Aorta (tissue), 5 donors: ENCODE results near the gene MMP25. TPM values are rescaled to one million over a fixed set of nuclear protein-coding genes. Genes with fewer than 3 reads are reported as not detected.

Experiments
- ATAC-seq: fragments of 200-7000 bp; cut with Tn5 transposase; one replicate; pipeline ENCODE4 v1.9.1; 2022; ENCODE audit warnings: moderate library complexity; ENCODE audit not compliant: low FRiP score
- DNase-seq, 2 donors: peaks; one replicate each; pipeline ENCODE4 v3.0.0-alpha.2; 2020
- H3K27ac ChIP-seq, 2 donors: one replicate each; pipeline ENCODE4 v1.5.1; 2013; ENCODE audit warnings: low read length in 2 of 2, mild to moderate bottlenecking in 2 of 2, moderate library complexity in 2 of 2, control low read depth in 1 of 2, inconsistent platforms in 1 of 2, low read depth in 1 of 2
- H3K27me3 ChIP-seq, 2 donors: one replicate each; pipeline ENCODE4 v1.6.1; 2013; ENCODE audit warnings: control low read depth in 1 of 2, low read length in 1 of 2, mild to moderate bottlenecking in 1 of 2, moderate library complexity in 1 of 2; ENCODE audit not compliant: insufficient read depth in 2 of 2, control insufficient read depth in 1 of 2
- H3K36me3 ChIP-seq, 2 donors: one replicate each; pipeline ENCODE4 v1.6.1; 2013; ENCODE audit warnings: control low read depth in 1 of 2, low read length in 1 of 2, mild to moderate bottlenecking in 1 of 2; ENCODE audit not compliant: insufficient read depth in 2 of 2, control insufficient read depth in 1 of 2
- H3K4me1 ChIP-seq, 2 donors: one replicate each; pipeline ENCODE4 v1.6.1; 2013; ENCODE audit warnings: low read length in 2 of 2, control low read depth in 1 of 2, mild to moderate bottlenecking in 1 of 2, moderate library complexity in 1 of 2; ENCODE audit not compliant: insufficient read depth in 2 of 2, control insufficient read depth in 1 of 2
- H3K4me3 ChIP-seq, 2 donors: one replicate each; pipeline ENCODE4 v1.5.1; 2013; ENCODE audit warnings: low read length in 2 of 2, control low read depth in 1 of 2, mild to moderate bottlenecking in 1 of 2
- H3K9me3 ChIP-seq: one replicate; pipeline ENCODE4 v1.6.1; 2013; ENCODE audit warnings: mild to moderate bottlenecking, low read length; ENCODE audit not compliant: control insufficient read depth
- WGBS, 2 donors: extraction: QIAGEN DNeasy Blood & Tissue Kit; methylation state at CpG; one replicate each; pipeline ENCODE4 v1.1.7; 2013; 5-methylcytosine and 5-hydroxymethylcytosine counted together
- intact Hi-C, 2 donors: fragments of 100-400 bp; cut with DNase I; formaldehyde crosslinking; loops; one replicate each; pipeline versions ENCODE4 v1.14.2 to v1.15.0; 2022
- polyA plus RNA-seq, 2 donors: library from polyadenylated mRNA; stranded (reverse); fragments of 200-250 nt; gene quantifications; one replicate each; pipeline ENCODE4 v1.2.3, GENCODE V29; 2013
- total RNA-seq, 2 donors: library from RNA; stranded (reverse); fragmentation: NEBNext Ultra II Directional; extraction: Animal tissue kit (Norgen Biotek cat#: 25700); gene quantifications; one replicate each; pipeline ENCODE4 v1.2.1, GENCODE V29; 2021
- donor health status: healthy with polysubstance abuse.
- donor health status: Bipolar disorder and iron deficiency.
- donor health status: DM: no; HTN: no; CAD: no.
- donor health status: DM: no; HTN: no; CAD: no.
- donor health status: DM: yes; HTN: yes; CAD: no.

The MMP25 gene
- total and polyA plus RNA-seq, 4 donors, result 0.36 to 11.4 (median 2.0) TPM

- no peaks in the 10 kb centered on the region for H3K27me3 ChIP-seq
- H3K4me1 ChIP-seq, result no peaks in the 10 kb centered on the region
- no peaks in the 10 kb centered on the region for H3K9me3 ChIP-seq
- no peaks in the 10 kb centered on the region for H3K36me3 ChIP-seq
- intact Hi-C loops, result loop anchor here (5.0 kb wide), 3 partner anchors 51 to 111 kb away; no protein-coding TSS in a partner anchor
- H3K27ac ChIP-seq, result no peak overlapping the region
- ATAC-seq (no peak), DNase-seq (no peak)
- no peak overlapping the region for H3K4me3 ChIP-seq
- WGBS, 2 donors, result 83 to 85% methylated on average over 19 of the region's 19 CpGs
These were observed 10.2 kb downstream of the MMP25 start for GRCh38 chr16:3056336-3057180.

- DNase-seq (no peak), ATAC-seq (no peak)
- intact Hi-C loops, result loop anchor here (2.0 to 5.0 kb wide), 4 partner anchors 50 to 110 kb away; no protein-coding TSS in a partner anchor
- WGBS, 2 donors, result 92 to 94% methylated on average over 22 of the region's 22 CpGs
- Histone ChIP-seq H3K27me3 (no peaks in the 10 kb centered on the region), H3K36me3 (no peaks in the 10 kb centered on the region), H3K27ac (no peak overlapping the region), H3K4me3 (no peak overlapping the region), H3K4me1 (no peaks in the 10 kb centered on the region), H3K9me3 (no peaks in the 10 kb centered on the region)
These were observed 11.1 kb downstream of the MMP25 start for GRCh38 chr16:3057181-3058138.

GRCh38 chr16:3058139-3059030 is 12.0 kb downstream of the MMP25 start:
- intact Hi-C loops, result loop anchor here (1.0 to 5.0 kb wide), 5 partner anchors 49 to 109 kb away; no protein-coding TSS in a partner anchor
- 15 to 18% methylated on average over 55 to 77 of the region's 77 CpGs for WGBS, 2 donors
- Histone ChIP-seq H3K4me1 (no peaks in the 10 kb centered on the region), H3K27me3 (no peaks in the 10 kb centered on the region), H3K36me3 (no peaks in the 10 kb centered on the region), H3K27ac (no peak overlapping the region), H3K9me3 (no peaks in the 10 kb centered on the region), H3K4me3 (peak overlapping the region; percentile 43 to 48)
- ATAC-seq (peak; percentile 33), DNase-seq (peak in 1 of 2 donors; percentile 72)

- WGBS, 2 donors, result 1% methylated on average over 47 to 67 of the region's 67 CpGs
These were observed 12.8 kb downstream of the MMP25 start for GRCh38 chr16:3059041-3059722.

GRCh38 chr16:3059723-3060242 is 13.4 kb downstream of the MMP25 start:
- DNase-seq (no peak), ATAC-seq (no peak)
- Histone ChIP-seq H3K9me3 (no peaks in the 10 kb centered on the region), H3K4me1 (no peaks in the 10 kb centered on the region), H3K36me3 (no peaks in the 10 kb centered on the region), H3K27ac (peak overlapping the region in 1 of 2 donors; percentile 3), H3K4me3 (peak overlapping the region in 1 of 2 donors; percentile 48), H3K27me3 (no peaks in the 10 kb centered on the region)
- intact Hi-C loops, result loop anchor here (1.0 to 5.0 kb wide), 5 partner anchors 48 to 108 kb away; no protein-coding TSS in a partner anchor
- WGBS, 2 donors, result 62 to 71% methylated on average over 9 of the region's 9 CpGs

More at GRCh38 chr16:3059041-3059722, 12.8 kb downstream of the MMP25 start:
- H3K27ac ChIP-seq, result peak overlapping the region in 1 of 2 donors; percentile 3
- H3K36me3 ChIP-seq, result no peaks in the 10 kb centered on the region
- intact Hi-C loops, result loop anchor here (1.0 to 5.0 kb wide), 5 partner anchors 48 to 108 kb away; no protein-coding TSS in a partner anchor
- peak overlapping the region; percentile 43 to 48 for H3K4me3 ChIP-seq
- ATAC-seq, result peak; percentile 97
- no peaks in the 10 kb centered on the region for H3K9me3 ChIP-seq
- H3K27me3 ChIP-seq, result no peaks in the 10 kb centered on the region
- H3K4me1 ChIP-seq, result no peaks in the 10 kb centered on the region
- peak; percentile 95 to 96 for DNase-seq

GRCh38 chr16:3060339-3061127 is 14.2 kb downstream of the MMP25 start:
- no peaks in the 10 kb centered on the region for H3K27me3 ChIP-seq
- no peaks in the 10 kb centered on the region for H3K4me1 ChIP-seq
- ATAC-seq (no peak), DNase-seq (no peak)
- no peaks in the 10 kb centered on the region for H3K9me3 ChIP-seq
- H3K36me3 ChIP-seq, result no peaks in the 10 kb centered on the region
- H3K4me3 ChIP-seq, result no peak overlapping the region
- WGBS, 2 donors, result 74 to 82% methylated on average over 14 of the region's 14 CpGs
- no peak overlapping the region for H3K27ac ChIP-seq
- intact Hi-C loops, result loop anchor here in 1 of 2 donors (5.0 kb wide), 1 partner anchor 107 kb away; no protein-coding TSS in a partner anchor

GRCh38 chr16:3062553-3062952 is 16.2 kb downstream of the MMP25 start:
- H3K27me3 ChIP-seq, result no peaks in the 10 kb centered on the region
- no peaks in the 10 kb centered on the region for H3K36me3 ChIP-seq
- 89 to 90% methylated on average over 6 of the region's 6 CpGs for WGBS, 2 donors
- H3K27ac ChIP-seq, result no peak overlapping the region
- no peak for DNase-seq
- intact Hi-C loops, result loop anchor here in 1 of 2 donors (5.0 kb wide), 1 partner anchor 105 kb away; no protein-coding TSS in a partner anchor
- H3K4me3 ChIP-seq, result no peak overlapping the region
- no peak for ATAC-seq
- no peaks in the 10 kb centered on the region for H3K4me1 ChIP-seq
- no peaks in the 10 kb centered on the region for H3K9me3 ChIP-seq
